Fibroblast of gingiva (primary cell): ENCODE data around the gene AGAP3.

Experiments
- DNase-seq: peaks from one replicate; pipeline ENCODE4 v3.0.0-alpha.2; 2011; ENCODE audit warnings: low read depth

The AGAP3 gene

DNA sequence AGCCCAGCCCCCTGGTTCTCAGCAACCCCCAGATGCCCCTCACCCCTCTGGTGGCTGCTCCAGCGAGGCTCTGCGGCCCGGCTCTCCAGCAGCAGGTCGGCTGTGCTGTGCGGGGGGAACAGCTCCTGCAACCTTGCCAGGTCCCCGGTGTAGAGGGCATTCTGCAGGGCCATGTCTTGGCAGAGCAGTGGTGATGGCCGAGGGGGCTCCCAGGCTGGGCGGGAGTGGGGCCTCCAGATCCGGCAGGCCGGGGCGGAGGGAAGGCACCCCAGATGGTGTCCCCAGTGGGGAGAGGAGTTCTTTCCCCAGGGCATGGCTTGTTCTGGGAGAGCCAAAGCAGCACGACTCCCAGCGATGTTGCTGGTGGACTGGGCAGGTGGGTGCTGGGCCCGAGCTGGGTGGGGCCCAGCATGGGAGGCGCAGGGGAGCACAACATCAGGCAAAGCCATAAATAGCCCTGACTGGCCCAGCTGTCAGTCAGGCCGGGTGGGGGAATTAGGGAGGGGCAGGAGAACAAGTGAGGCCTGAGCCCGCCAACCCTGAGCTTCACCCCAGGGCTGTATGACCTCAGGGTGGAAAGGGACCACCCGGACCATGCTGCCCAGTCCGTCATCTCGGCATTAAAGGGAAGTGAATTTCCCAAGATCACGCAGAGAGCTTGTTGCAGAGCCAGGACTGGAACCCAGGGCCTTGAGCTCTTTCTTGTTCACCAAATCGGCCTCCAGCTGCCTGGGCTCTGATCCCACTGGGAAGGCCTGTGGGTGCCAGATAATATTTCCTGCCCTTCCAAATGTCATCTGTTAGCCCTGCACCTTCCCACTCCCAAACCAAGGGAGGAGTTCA lies 101.4 kb downstream of the AGAP3 start:
- no peak for DNase-seq

DNA sequence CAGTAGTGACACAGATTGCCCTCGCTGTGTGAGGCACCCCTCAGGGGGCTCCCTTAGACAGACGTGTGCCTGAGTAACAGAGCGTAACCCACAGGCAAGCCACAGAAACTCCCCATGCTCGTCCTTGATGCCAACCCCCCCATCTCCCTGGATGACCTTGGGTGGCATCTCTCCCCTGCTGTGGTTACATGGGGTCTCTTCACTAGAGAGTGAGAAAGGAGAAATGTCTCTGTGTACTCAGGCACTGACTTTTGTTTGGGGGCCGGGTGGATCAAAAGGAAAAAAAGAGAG lies 101.9 kb downstream of the AGAP3 start:
- no peak for DNase-seq

DNA sequence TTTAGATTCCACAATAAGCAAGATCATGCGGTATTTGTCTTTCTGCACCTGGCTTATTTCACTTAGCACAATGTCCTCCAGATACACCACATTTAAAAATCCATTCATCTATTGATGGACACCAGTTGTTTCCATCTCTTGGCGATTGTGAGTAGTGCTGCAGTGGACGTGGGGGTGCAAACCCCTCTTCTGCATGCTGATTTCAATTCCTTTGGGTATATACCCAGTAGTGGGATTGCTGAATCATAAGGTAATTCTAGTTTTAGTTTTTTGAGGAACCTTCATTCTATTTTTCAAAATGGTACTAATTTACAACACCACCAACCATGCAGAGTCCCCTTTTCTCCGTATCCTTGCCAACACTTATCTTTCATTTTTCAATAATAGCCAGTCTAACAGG lies 102.8 kb downstream of the AGAP3 start:
- no peak for DNase-seq

DNA sequence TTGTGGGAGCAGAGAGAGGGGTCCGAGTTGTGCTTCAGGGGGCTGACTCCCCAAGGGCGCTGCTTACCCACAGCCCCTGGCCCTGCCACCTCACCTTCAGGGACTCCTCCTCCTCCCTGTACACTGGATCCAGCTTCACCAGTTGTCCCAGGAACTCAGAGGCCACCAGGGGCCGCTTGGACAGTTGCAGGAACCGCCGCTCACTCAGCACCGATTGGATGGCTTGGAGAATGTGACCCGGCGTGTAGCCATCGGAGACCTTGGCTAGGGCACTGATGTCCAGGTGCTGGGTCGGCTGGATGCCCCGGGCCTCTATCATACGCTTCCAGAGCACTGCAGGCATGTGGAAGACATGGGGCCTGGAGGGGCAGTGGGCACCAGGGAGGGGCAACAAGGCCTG lies 105.3 kb downstream of the AGAP3 start:
- DNase-seq, result no peak

GRCh38 chr7:151192002-151192539 lies 105.8 kb downstream of the AGAP3 start:
- no peak for DNase-seq

GRCh38 chr7:151193203-151193978 lies 107.1 kb downstream of the AGAP3 start:
- no peak for DNase-seq
